ENCODE measurements around the gene ROGDI.
"Not testable (repeated sequence)": the region's sequence is repeated elsewhere in the genome, so short reads cannot be mapped to it uniquely, and the experiment has no call there.

The ROGDI gene

DNA sequence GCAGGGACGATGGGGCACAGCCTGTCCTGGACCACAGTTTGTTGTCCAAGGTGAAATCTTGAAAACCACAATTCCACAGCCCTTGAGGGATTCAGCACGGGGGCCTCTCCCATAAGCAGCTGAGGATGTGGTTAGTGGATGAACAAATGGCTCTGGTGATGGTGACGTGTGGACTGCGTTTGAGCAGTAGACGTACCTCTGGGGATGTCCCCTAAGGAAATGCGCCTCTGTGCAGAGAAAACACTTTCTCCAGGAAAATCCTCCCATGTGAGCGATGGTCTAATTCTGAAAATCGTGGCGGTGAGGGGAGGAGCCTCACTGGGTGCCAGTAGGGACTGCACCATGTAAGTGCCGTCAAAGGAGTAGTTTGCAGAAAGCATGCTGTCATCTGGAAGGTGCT is 11.6 kb downstream of the ROGDI start:
- no peak for DNase-seq (ENCODE audit: low spot score)

DNA sequence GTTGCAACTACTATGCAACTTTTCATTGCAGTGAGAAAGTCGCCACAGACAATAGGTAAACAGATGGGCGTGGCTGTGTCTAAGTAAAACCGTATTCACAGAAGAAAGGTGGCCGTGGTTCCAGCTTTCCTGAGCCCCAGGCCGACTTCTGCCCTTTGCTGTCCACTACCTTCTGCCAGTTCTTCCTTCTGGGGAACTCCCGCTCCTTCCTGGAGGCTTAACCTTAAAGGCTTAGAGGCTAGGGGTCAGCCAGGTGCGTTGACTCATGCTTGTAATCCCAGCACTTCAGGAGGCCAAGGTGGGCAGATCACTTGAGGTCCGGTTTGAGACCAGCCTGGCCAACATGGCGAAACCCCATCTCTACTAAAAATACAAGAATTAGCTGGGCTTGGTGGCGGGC is 12.2 kb downstream of the ROGDI start:
- no peak for DNase-seq (ENCODE audit: low spot score)

DNA sequence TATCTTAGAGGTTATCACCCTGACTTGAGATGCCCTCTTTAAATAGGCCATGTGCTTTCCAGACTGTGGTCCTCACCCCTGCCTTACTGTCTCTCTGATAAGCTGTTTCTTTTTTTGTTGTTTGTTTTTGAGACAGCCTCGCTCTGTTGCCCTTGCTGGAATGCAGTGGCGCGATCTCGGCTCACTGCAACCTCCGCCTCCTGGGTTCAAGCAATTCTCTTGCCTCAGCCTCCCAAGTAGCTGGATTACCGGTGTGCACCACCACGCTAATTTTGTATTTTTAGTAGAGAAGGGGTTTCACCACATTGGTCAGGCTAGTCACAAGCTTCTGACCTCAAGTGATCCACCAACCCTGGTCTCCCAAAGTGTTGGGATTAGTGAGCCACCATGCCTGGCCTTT is 13.5 kb downstream of the ROGDI start:
- DNase-seq (ENCODE audit: low spot score) = no peak

DNA sequence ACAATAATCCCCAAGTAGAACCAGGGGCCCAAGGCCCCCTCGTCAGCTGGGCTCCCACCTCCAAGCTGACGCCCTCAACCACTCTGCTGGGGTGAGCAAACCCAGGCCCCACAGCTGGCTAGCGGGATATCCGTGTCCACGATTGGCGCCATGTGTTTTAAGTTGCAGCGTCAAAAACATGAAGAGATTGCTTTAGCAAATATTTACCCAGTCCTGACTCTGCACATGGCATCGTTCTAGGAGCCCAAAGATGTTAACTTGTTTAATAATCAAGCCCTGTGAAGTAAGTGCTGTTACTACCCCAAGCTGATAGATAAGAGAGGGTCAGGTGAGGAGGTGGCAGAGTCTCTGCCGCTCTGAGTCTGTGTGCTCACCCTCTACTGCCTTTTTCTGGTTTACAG is 13.9 kb downstream of the ROGDI start:
- no peak for DNase-seq (ENCODE audit: low spot score)

DNA sequence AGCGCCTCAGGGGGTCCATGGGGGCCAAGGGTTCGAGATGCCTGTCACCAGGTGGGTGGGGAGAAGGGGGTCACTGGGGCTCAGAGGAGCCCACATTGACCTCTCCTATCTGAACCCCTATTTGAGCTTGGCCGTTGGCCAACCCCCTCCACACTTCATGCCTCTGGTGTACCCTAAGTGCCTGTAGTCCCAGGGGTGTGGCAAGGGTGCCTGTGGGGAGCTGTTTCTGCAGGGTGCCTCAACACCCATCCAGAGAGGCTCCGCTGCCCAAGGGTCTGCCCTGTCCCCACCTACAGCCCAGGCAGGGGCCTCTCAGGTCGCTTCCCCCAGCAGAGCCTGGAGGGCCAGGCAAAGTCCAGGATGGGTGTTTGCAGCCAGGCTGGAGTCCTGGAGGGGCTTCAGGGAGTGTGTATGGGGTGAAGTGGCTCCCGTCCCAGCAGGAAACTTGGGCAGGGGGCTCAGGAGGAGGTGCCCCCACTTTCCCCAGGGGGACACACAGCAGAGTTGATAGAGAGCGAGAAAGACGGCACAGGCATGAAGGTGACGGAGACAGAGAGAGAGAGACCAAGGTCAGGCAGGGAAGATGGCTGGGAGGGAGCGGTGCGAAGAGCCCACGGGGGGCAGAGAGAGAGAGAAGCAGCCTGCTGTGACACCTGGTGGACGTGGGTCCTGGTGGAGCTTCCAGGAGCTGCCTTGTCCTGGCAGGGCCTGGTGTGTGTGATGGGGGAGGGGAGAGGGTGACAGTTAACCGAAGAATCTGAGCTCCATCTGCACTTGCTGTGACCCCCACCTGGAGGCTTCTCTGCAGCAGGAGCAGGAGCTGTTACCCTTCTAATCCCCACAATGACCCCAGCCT is 14.6 kb downstream of the ROGDI start, which contains the start of gene SEPTIN12:
TSS of gene SEPTIN12 (minus strand) at position 719 of the 856 bp plus-strand sequence. CDS start at position 19, 700 bp downstream.
- DNase-seq (ENCODE audit: low spot score) = no peak

DNA sequence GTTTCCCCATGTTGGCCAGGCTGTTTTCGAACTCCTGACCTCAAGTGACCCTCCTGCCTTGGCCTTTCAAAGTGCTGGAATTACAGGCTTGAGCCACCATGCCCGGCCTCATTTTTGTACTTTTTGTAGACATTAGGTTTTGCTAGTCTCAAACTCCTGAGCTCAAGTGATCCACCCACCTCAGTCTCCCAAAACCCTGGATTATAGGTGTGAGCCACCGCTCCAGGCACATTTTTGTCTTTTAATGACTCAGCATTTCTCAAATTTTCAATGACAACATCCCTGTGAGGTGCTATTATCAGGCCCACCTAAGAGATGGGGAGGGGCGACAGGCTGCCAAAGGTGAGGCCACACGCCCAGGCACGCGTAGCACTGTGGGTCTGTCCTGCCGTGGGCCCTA is 15.4 kb downstream of the ROGDI start:
- DNase-seq (ENCODE audit: low spot score) = no peak

DNA sequence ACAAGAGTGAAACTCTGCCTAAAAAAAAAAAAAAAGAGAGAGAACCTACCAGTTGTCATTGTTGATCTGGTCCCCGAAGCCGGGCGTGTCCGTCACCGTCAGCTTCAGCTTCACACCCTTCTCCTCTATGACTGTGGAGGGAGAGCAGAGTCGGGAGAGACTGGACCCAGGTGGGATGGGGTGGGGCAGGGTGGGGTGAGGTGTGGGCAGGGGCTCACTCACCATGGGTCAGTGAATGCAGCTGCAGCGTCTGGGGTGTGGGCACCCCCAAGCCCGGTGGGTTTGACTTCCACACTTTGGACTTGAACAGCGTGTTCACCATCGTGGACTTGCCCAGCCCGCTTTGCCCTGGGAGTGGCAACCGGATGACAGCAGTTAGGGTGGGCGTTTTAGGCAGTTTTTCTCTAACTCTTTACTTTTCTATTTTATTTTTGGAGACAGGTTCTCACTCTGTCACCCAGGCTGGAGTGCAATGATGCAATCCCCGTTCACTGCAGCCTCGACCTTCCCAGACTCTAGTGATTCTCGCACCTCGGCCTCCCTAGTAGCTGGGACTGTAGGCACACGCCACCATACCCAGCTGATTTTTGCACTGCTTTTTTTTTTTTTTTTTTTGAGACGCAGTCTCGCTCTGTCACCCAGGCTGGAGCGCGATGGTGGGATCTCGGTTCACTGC is 16.5 kb downstream of the ROGDI start:
- no peak for DNase-seq (ENCODE audit: low spot score)

DNA sequence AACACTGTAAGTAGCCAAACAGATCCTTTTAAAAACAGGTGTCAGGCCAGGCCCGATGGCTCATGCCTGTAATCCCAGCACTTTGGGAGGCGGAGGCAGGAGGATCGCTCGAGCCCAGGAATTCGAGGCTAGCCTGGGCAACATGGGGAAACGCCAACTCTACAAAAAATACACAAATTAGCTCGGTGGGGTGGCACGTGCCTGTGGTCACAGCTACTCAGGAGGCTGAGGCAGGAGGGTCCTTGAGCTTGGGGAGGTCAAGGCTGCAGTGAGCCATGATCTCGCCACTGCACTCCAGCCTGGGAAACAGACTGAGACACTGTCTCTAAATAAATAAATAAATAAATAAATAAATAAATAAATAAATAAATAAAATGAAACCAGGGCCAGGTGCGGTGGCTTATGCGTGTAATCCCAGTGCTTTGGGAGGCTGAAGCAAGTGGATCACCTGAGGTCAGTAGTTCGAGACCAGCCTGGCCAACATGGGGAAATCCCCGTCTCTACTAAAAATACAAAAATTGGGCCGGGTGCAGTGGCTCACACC is 17.9 kb downstream of the ROGDI start:
- DNase-seq (ENCODE audit: low spot score) = not testable (repeated sequence)

DNA sequence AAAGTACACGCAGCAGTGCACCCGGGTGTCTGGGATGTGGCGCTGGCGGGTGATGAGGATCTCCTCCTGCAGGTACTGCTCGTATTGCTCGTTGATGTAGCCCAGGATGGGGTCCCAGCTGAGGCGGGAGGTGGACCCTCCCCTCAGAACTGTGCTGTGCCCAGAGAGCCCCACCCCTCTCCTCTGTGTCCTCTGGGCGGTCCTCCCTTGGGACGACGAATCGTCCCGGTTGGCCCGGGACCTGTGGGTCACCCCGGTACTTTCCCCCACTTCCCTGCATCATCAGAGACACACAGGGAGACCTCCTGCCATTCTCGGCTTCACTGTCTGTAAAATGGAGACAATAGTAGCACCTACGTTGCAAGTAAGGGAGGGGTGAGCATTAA is 18.5 kb downstream of the ROGDI start:
- no peak for DNase-seq (ENCODE audit: low spot score)

DNA sequence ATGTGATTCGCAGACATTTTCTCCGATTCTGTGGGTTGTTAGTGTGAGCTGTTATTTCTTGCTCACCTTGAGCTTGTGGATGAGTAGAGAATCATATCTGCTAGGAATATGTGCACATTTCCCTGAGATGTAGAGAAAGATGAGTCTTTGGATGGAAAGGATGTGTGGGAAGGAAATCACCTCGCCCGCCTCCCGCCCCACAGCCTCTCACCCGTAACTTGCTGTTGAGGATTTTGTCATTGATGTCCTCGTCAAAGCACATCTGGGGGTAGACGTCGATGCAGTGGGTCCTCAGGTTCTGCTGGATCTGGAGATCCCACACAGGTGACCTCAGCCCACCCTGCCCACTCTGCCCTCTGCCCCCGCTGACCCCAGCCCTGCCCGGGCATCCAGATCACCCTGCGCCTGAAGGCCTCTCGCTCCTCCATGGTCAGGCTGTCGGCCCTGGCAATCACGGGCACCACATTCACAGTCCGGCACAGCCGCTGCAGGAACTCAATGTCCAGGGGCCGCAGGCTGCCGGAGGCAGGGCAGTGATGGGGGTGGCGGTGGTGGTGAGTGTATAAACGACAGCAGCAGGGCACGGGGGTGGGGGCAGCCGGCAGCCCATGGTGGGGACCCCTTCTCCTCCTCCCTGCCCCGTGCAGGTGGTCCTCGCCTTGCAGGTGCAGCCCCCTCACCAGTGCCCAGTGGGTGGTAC is 19.0 kb downstream of the ROGDI start:
- DNase-seq (ENCODE audit: low spot score) = no peak

DNA sequence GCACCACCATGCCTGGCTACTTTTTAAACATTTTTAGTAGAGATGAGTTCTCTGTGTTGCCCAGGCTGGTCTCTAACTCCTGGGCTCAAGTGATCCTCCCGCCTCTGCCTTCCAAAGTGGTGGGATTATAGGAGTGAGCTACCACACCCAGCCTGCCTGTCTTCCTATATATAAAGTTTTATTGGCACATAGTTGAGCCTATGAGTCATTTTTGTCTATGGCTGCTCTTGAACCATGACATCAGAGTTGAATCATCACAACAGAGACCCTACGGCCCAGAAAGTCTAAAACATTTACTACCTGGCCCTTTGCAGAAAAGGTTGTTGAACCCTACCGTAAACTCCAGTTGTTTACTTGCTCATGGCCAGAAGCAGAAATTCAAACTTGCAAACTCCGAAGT is 22.2 kb downstream of the ROGDI start:
- no peak for DNase-seq (ENCODE audit: low spot score)

DNA sequence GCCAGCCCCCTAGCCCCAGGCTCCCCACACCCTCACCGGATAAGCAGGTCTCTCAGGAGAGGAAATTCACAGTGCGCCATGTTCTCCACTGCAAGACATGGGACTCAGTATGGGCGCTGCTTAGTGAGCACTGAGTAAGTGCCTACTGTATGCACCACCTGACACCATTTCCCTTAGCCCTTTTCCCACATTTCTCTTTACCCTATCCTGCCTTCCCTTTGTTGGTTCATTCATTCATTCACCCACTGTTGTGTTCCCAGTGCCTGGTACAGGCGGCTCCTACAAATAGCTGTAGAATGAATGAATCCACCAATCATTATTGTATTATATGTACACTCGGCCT is 24.4 kb downstream of the ROGDI start:
- DNase-seq (ENCODE audit: low spot score) = no peak

DNA sequence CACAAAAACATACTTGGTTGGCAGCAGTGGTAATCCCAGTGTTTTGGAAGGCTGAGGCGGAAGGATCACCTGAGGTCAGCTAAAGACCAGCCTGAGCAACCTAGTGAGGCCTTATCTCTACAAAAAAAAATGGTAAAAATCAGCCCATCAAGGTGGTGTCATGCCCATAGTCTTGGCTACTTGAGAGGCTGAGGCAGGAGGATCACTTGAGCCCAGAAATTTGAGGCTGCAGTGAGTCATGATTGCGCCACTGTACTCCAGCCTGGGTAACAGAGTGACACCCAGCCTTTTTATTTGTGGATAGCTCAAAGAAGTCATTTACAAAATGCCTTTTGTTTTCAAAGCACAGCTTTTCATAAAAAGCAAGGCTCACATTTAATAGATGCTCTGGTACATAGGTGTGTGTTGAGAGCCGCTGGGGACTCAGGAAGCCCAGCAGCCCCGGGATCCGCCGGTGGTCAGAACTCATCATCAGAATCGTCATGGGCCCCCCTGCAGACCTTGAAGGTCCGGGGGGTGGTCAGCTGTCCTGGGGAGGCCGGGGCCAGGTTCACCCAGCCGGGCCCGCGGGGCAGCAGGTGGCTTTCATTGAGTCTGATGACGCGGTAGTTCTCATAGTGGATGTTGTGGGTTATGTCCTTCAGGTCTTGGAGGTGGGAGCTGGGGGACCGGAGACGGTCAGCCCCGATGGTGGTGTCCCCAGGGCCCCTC is 24.9 kb downstream of the ROGDI start:
- DNase-seq (ENCODE audit: low spot score) = no peak

DNA sequence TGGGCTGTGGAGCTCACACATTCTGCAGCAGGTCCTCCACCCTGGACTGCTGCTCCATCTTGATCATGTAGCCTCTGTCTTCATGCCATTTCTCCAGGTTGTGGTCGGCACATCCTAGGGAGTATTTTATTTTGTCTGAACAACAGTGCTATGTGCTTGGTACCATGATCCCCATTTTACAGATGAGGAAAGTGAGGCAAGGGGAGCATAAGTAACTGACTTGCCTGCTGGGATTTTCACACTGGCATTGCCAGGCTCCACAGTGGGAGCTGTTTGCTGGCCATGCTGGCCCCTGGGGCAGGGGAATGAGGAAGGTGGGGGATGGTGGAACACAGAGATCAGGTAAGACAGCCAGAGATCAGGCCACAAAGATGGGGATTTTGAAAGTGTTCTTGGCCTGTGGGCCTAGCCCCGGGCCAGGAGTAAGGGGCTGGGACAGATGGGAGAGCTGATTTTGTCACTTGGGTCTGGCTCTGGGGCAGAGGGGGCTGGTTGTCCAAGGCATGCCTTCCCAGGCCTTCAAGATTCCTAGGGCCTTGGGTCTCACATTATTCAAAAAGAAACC is 26.2 kb downstream of the ROGDI start:
- DNase-seq (ENCODE audit: low spot score) = no peak

DNA sequence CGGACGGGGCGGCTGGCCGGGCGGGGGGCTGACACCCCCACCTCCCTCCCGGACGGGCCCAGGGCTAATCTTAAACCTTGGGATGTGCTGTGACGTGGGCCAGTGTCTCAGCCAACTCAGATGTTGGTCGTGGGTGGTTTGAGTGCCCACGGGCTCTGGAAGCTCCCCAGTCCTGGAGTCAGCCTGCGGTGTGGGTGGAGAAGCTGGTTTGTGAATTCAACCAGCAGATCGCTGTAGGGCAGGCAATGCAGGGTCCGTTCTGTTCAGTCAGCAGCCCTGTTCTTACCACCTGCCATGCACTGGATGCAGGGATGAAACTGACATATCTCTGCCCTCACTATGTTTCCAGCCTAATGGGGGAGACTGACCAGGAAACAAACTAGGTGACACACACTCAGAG is 27.4 kb downstream of the ROGDI start:
- DNase-seq (ENCODE audit: low spot score) = no peak

DNA sequence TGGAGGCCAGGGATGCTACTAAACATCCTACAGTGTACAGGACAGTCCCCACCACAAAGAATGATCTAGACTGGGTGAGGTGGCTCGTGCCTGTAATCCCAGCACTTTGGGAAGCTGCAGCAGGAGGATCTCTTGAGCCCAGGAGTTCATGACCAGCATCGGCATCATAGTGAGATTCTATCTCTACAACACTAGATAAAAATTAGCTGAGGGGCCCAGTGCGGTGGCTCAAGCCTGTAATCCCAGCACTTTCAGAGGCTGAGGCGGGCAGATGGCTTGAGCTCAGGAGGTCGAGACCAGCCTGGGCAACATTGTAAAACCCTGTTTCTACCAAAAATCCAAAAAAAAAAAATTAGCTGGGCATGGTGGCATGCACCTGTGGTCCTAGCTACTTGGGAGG is 30.1 kb downstream of the ROGDI start:
- no peak for DNase-seq (ENCODE audit: low spot score)

DNA sequence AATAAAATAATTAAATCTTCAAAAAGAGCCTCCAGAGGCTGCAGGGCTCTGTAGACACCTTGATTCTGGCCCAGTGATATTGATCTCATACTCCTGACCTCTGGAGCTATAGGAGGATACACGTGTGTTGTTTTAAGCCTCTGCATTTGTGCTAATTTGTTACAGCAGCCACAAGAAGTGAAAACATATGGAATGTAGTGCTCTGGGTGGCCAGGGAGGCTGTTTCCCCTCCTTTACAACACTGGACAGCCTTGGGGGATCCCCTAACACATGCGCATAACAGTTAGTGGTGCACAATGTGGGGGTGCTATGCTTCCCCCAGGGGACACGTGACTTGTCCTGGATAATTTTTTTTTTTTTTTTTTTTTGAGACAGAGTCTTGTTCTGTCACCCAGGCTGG is 30.8 kb downstream of the ROGDI start:
- DNase-seq (ENCODE audit: low spot score) = no peak

DNA sequence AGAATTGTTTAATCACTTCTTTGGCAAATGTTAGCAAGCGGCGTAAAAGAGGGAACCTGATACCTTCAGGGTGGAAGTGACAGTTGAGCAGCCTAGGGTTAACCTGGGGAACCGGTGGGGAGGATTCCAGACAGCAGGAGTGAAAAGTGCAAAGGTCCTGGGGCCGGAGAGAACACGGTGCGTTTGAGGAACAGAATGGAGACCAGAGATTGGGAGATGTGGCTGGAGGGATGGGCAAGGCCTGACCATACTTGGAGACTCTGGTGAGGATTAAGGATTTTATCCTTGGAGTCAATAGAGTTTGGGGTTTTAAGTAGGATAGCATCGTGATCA is 33.2 kb downstream of the ROGDI start:
- no peak for DNase-seq (ENCODE audit: low spot score)

DNA sequence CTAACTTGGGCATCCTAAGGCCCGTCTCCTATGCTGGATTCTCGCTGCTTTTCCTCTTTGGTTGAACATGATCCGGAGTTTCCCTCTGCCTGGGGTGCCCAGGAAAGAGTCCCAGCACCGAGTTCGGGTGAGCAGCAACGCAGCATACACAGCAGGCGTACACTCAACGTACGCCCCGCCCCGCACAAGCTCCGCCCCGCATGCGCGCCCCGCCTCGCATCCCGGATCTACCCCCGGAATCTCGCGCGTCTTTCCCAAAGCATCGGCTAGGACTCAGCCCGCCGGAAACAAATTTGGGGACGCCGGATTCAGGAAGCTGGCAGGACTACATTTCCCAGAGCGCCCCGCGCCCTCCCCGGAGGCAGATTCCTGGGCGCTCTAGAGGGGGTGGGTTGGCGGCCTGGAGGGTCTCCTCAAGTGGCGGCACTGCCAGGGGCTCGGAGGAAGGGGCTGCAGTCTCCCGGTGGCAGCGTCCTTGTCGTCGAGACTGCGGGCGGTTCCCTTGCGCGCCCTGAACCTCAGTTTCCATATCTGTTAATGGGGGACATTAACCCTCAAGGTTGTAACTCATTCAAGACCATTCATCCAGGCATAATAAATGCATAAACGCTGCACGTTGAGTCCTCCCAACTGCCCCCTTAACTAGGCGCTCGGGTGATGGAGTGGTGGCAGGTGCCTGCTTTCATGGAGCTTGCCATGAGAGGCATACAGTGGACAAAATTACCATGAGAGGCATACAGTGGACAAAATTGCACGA is 33.7 kb downstream of the ROGDI start:
- DNase-seq (ENCODE audit: low spot score) = peak; percentile 98

DNA sequence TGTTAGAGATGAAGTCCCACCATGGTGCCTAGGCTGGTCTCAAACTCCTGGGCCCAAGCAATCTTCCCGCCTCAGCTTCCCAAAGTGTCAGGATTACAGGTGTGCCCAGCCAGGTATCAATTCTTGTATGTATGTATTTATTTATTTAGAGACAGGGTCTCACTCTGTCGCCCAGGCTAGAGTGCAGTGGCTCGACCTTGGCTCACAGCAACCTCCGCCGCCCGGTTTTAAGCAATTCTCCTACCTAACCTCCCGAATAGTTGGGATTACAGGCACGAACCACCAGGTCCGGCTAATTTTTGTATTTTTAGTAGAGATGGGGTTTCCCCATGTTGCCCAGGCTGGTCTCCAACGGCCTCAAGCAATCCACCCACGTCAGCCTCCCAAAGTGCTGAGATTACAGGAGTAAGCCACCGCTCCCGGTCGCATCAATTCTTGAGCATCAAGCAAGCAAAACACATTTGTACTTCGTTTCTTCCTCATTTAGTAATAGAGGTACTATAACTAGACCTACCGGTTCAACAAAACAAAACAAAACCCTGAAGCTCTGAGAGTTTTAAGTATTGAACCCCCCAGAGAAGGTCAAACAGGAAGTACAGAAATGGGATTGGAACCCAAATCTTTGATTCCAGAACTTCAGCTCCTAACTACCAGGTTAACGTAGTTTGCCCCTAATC is 34.4 kb downstream of the ROGDI start:
- DNase-seq (ENCODE audit: low spot score) = no peak
